ENCODE results near the gene RALA.

- TF ChIP-seq POLR2A (IDR thresholded peaks at IDR 0.05; ENCODE audit: insufficient read depth in 1 of 2, low read depth in 2 of 2, low read length in 2 of 2) = no peak
- no peak for TF ChIP-seq YEATS2 (CRISPR knock-in tag; IDR thresholded peaks at IDR 0.05; ENCODE audit: borderline replicate concordance)
- TF ChIP-seq TCF12 (IDR thresholded peaks at IDR 0.05) = no peak
- TF ChIP-seq TCF12 (CRISPR knock-in tag; IDR thresholded peaks at IDR 0.05) = no peak
- no peak for TF ChIP-seq KAT8 (CRISPR knock-in tag; IDR thresholded peaks at IDR 0.05)
- no peak for TF ChIP-seq SMAD3 (CRISPR knock-in tag; IDR thresholded peaks at IDR 0.05)
- TF ChIP-seq ZNF30 (CRISPR knock-in tag; IDR thresholded peaks at IDR 0.05) = no peak
- TF ChIP-seq CTCF (CRISPR knock-in tag; IDR thresholded peaks at IDR 0.05) = no peak
- no peak for TF ChIP-seq TCF7L2 (IDR thresholded peaks at IDR 0.05; ENCODE audit: low read depth, low read length)
- no peak for TF ChIP-seq ZNF24 (IDR thresholded peaks at IDR 0.05)
- TF ChIP-seq REST (IDR thresholded peaks at IDR 0.05; ENCODE audit: borderline replicate concordance in 1 of 2, low read depth in 1 of 2, low read length in 2 of 2) = no peak
Measured at GRCh38 chr7:39587393-39587792, 36.0 kb upstream of the RALA start.
